ENCODE measurements around the gene INAFM2.

GRCh38 chr15:40330368-40330836, 6.9 kb downstream of the INAFM2 start:
- TF ChIP-seq EZH2phosphoT487 (IDR thresholded peaks at IDR 0.05; ENCODE audit: low read depth, severe bottlenecking, unreplicated experiment) (no peak), CTCF (IDR thresholded peaks at IDR 0.05; ENCODE audit: poor library complexity) (no peak)

Measured in hepatocyte (in vitro differentiated cells).